Ramos (cell line): ENCODE results near the gene CXCL9.
"Not testable (repeated sequence)": the region's sequence is repeated elsewhere in the genome, so short reads cannot be mapped to it uniquely, and the experiment has no call there.

Experiments used
- in situ Hi-C: fragments of 300-500 bp; cut with MboI; formaldehyde crosslinking; loops from one replicate; pipeline ENCODE4 v1.14.3; 2022; ENCODE audit warnings: low sequenced_read_pairs; ENCODE audit not compliant: unreplicated experiment

CXCL9 gene

GRCh38 chr4:76007089-76007862 is at the start of gene CXCL9:
Gene CXCL9, minus strand, starts transcription at chr4:76007509. Its CDS starts 60 bp downstream, at chr4:76007449.
- in situ Hi-C loops, result loop anchor here (10.0 kb wide), 1 partner anchor 58 kb away; no protein-coding TSS in a partner anchor

GRCh38 chr4:76055421-76055820 is 48.1 kb upstream of the CXCL9 start:
- in situ Hi-C loops, result loop anchor here (25.0 kb wide), 1 partner anchor 468 kb away; no protein-coding TSS in a partner anchor

- in situ Hi-C loops, result loop anchor here (25.0 kb wide), 1 partner anchor 468 kb away; no protein-coding TSS in a partner anchor
Observed at GRCh38 chr4:76055016-76055415, 47.7 kb upstream of the CXCL9 start.

DNA sequence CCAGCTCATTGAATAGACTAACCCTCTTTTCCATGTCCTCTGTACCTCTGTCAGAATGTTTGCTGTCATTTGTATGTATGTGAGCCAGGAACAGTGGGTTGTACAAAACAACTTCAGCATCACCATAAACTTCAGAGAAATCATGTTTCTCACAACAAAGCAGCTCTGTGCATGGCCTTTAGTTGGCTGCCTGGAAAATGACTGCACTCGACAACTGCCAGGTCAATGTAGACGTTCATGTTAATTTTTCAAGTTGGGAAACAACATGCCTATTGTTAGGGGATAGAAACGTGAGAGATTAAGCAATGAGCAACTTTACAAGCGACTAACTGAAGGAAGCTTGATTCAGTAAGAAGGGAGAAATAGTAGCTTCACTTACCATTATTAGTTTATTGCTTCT is 46.4 kb upstream of the CXCL9 start:
- in situ Hi-C loops, result loop anchor here (25.0 kb wide), 1 partner anchor 466 kb away; no protein-coding TSS in a partner anchor

DNA sequence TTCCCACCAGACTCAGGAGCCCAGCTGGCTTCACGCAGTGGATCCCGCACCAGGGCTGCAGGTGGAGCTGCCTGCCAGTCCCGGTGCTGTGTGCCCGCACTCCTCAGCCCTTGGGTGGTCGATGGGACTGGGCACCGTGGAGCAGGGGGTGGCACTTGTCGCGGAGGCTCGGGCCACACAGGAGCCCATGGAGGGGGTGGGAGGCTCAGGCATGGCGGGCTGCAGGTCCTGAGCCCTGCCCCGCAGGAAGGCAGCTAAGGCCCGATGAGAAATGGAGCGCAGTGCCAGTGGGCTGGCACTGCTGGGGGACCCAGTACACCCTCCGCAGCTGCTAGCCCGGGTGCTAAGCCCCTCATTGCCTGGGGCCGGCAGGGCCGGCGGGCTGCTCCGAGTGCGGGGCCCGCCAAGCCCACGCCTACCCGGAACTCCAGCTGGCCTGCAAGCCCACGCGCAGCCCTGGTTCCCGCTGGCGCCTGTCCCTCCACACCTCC is 43.3 kb upstream of the CXCL9 start:
- in situ Hi-C loops, result loop anchor here (25.0 kb wide), 1 partner anchor 463 kb away; no protein-coding TSS in a partner anchor

- in situ Hi-C loops, result loop anchor here (25.0 kb wide), 1 partner anchor 463 kb away; no protein-coding TSS in a partner anchor
Observed at GRCh38 chr4:76049860-76050416, 42.6 kb upstream of the CXCL9 start.

DNA sequence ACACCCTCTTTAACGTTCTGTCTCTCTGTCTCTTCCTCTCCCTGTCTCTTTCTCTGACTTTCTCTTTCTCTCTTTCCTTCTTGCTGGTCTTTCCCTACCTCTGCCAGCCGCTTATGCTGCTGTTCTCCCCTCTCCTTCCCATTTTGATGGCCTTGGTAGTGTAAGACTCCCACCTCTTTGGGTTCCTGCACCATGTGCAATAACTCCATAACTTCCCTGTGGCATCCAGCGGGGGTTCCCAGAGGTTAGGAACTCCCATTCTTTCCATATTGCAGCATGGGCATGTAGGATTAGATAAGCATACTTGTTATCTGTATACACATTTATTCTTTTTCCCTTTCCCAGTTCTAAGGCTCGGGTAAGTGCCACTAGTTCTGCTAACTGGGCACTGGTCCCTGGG is 37.4 kb upstream of the CXCL9 start:
- in situ Hi-C loops, result not testable (repeated sequence)

GRCh38 chr4:76043306-76043705 is 36.0 kb upstream of the CXCL9 start:
- in situ Hi-C loops, result not testable (repeated sequence)

GRCh38 chr4:76042241-76042998 is 35.1 kb upstream of the CXCL9 start:
- in situ Hi-C loops, result not testable (repeated sequence)

GRCh38 chr4:76036855-76037254 is 29.5 kb upstream of the CXCL9 start:
- in situ Hi-C loops, result no loop called here

- in situ Hi-C loops, result no loop called here
Observed at GRCh38 chr4:76035799-76036380, 28.6 kb upstream of the CXCL9 start, which contains the start of gene CXCL11. Gene CXCL11, minus strand, starts transcription at chr4:76036070. Its CDS starts 83 bp downstream, at chr4:76035987.

DNA sequence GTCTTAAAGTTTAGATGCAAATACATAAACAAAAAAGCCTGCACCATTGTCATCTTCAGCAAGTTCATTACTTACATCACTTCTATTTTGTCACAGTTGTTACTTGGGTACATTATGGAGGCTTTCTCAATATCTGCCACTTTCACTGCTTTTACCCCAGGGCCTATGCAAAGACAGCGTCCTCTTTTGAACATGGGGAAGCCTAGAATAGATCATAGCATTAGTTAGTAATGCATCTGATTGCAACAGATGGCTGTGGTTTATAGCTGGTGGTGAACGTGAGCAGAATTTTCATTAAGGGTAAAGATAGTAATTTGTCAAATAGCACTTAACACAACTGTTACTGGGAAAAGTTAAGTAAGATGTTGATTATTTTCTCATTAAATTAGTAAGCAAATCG is 27.8 kb upstream of the CXCL9 start:
- in situ Hi-C loops, result no loop called here

GRCh38 chr4:76029300-76029699 is 22.0 kb upstream of the CXCL9 start:
- in situ Hi-C loops, result no loop called here

- in situ Hi-C loops, result no loop called here
Observed at GRCh38 chr4:76028350-76028765, 21.0 kb upstream of the CXCL9 start.

DNA sequence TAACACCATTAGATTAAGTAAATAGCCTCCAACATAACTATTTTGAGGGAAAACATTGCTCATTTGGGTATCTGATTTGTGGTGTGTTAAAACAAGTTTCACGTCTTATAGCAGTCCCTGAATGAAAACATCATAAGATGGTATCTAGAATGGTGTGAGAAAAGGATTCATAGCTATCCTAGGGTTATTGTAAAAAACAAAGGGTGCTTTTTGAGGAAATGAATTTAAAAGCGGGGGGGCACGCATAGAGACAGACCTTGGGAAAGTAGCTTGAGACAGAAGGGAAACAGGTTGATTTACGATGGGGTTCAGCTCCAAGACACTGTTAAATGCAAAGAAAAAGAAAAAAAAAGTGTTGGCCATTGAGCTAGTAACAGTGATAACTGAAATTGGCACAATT is 16.8 kb upstream of the CXCL9 start:
- in situ Hi-C loops, result no loop called here

- in situ Hi-C loops, result no loop called here
Observed at GRCh38 chr4:76023389-76023788, 16.1 kb upstream of the CXCL9 start, which contains the start of gene CXCL10. Gene CXCL10, minus strand, starts transcription at chr4:76023497. Its CDS starts 66 bp downstream, at chr4:76023431.

- in situ Hi-C loops, result no loop called here
Observed at GRCh38 chr4:76022677-76023076, 15.4 kb upstream of the CXCL9 start.

- in situ Hi-C loops, result no loop called here
Observed at GRCh38 chr4:76022031-76022430, 14.7 kb upstream of the CXCL9 start.

DNA sequence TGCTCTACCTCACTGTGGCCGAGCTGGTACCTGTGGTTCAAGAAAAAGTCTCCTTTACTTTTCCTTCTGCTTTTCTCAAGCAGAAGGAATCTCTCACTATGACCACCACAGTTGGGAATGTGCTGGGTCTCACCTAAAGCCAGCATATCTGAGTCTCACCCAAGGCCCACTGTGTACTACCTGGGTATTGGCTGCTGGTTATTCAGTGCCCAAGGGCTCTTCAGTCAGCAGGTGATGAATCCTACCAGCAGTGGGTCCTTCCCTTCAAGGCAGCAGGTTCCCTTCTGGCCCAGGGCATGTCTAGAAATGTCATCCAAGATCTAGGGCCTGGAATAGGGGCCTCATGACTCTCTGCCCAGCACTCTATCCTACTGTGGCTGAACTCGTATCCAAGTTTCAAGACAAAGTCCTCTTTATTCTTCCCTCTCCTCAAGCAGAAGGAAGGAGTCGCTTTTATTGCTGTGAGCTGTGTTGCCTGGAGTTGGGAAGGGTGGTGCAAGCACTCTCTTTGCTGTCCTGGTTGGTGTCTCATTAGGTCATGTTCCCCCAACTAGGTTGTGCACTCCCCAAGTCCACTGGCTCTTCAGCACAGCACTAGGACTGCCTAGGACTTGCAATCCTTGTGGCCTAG is 9.9 kb upstream of the CXCL9 start:
- in situ Hi-C loops, result no loop called here

GRCh38 chr4:76016393-76016792 is 9.1 kb upstream of the CXCL9 start:
- in situ Hi-C loops, result no loop called here
